ENCODE results near the gene KIAA1958.

KIAA1958 gene

GRCh38 chr9:112700085-112700484, 213.5 kb downstream of the KIAA1958 start:
- Histone ChIP-seq H3K4me3 (ENCODE audit: low read length) (no peak overlapping the region), H3K36me3 (ENCODE audit: insufficient read depth, low read length) (peaks cover 29% of the 10 kb centered on the region), H3K4me1 (ENCODE audit: insufficient read depth, low read length) (no peaks in the 10 kb centered on the region), H3K27me3 (ENCODE audit: insufficient read depth, low read length) (no peaks in the 10 kb centered on the region), H3K9me3 (ENCODE audit: low read length) (no peaks in the 10 kb centered on the region), H2AFZ (ENCODE audit: low read depth, low read length) (no peak overlapping the region)

DNA sequence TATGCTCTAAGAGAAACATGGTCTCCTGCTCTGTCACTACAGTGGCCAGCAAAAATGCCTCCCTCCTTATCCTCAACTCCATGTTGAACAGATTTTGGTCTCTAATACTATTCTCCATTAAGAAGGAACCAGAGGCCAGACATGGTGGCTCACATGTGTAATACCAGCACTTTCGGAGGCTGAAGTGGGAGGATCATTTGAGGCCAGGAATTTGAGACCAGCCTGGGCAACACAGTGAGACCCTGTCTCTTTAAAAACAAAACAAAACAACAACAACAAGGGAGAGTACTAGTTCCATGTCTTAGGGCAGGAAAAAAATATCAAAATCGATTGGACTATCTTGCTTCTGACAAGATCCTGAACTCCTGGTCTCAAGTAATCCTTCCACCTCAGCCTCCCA, 216.7 kb downstream of the KIAA1958 start:
- no peaks in the 10 kb centered on the region for H3K27me3 ChIP-seq (ENCODE audit: insufficient read depth, low read length)
- H3K9me3 ChIP-seq (ENCODE audit: low read length): no peaks in the 10 kb centered on the region
- H3K4me3 ChIP-seq (ENCODE audit: low read length): no peak overlapping the region
- H3K4me1 ChIP-seq (ENCODE audit: insufficient read depth, low read length): no peaks in the 10 kb centered on the region
- peaks cover 20% of the 10 kb centered on the region for H3K36me3 ChIP-seq (ENCODE audit: insufficient read depth, low read length)
- H2AFZ ChIP-seq (ENCODE audit: low read depth, low read length): no peak overlapping the region

GRCh38 chr9:112705768-112706427, 219.3 kb downstream of the KIAA1958 start:
- Histone ChIP-seq H3K27me3 (ENCODE audit: insufficient read depth, low read length) (no peaks in the 10 kb centered on the region), H2AFZ (ENCODE audit: low read depth, low read length) (no peak overlapping the region), H3K4me3 (ENCODE audit: low read length) (no peak overlapping the region), H3K4me1 (ENCODE audit: insufficient read depth, low read length) (peaks cover 2% of the 10 kb centered on the region), H3K36me3 (ENCODE audit: insufficient read depth, low read length) (peaks cover 14% of the 10 kb centered on the region), H3K9me3 (ENCODE audit: low read length) (no peaks in the 10 kb centered on the region)

DNA sequence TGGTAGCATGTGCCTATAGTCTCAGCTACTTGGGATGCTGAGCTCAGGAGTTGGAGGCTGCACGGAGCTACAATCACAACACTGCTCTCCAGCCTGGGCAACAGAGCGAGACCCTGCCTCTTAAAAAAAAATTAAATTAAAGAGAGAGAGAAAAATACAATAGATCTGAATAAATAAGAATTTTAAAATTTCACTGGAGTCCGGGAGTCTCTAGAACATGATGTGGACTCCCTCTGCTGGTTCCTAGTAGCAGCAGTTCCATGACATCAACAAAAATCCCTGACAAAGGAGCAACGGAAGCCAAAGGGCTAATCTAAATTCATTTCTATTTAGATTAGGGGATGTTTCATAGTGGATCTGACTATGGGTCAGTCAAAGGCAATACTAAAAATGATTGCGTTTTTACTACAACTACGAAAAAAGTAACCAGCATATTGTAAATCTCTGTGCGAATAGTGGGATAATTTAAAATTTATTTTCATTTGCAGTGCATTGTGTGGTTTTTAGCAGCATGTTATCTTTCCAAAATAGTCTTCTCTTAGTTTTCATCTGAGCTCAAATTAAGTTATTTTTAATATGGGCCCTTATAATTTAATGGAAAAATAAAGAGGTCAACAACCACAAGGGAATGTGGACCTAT, 224.5 kb downstream of the KIAA1958 start:
- no peak overlapping the region for H2AFZ ChIP-seq (ENCODE audit: low read depth, low read length)
- H3K4me1 ChIP-seq (ENCODE audit: insufficient read depth, low read length): peaks cover 4% of the 10 kb centered on the region
- H3K9me3 ChIP-seq (ENCODE audit: low read length): peaks cover 2% of the 10 kb centered on the region
- H3K4me3 ChIP-seq (ENCODE audit: low read length): no peak overlapping the region
- no peaks in the 10 kb centered on the region for H3K27me3 ChIP-seq (ENCODE audit: insufficient read depth, low read length)
- peaks cover 20% of the 10 kb centered on the region for H3K36me3 ChIP-seq (ENCODE audit: insufficient read depth, low read length)

GRCh38 chr9:112712678-112713077, 226.1 kb downstream of the KIAA1958 start:
- H3K36me3 ChIP-seq (ENCODE audit: insufficient read depth, low read length): peaks cover 22% of the 10 kb centered on the region
- H3K4me1 ChIP-seq (ENCODE audit: insufficient read depth, low read length): peaks cover 4% of the 10 kb centered on the region
- no peaks in the 10 kb centered on the region for H3K27me3 ChIP-seq (ENCODE audit: insufficient read depth, low read length)
- no peak overlapping the region for H3K4me3 ChIP-seq (ENCODE audit: low read length)
- H2AFZ ChIP-seq (ENCODE audit: low read depth, low read length): no peak overlapping the region
- peaks cover 2% of the 10 kb centered on the region for H3K9me3 ChIP-seq (ENCODE audit: low read length)

GRCh38 chr9:112717661-112718331, 231.2 kb downstream of the KIAA1958 start, which contains the start of gene INIP:
INIP (minus strand) TSS chr9:112718117; CDS start chr9:112716485, 1,632 bp downstream.
- H3K9me3 ChIP-seq (ENCODE audit: low read length): peaks cover 1% of the 10 kb centered on the region

More at GRCh38 chr9:112717661-112718331, 231.2 kb downstream of the KIAA1958 start, which contains the start of gene INIP:
- H3K36me3 ChIP-seq (ENCODE audit: insufficient read depth, low read length): peaks cover 14% of the 10 kb centered on the region
- no peaks in the 10 kb centered on the region for H3K27me3 ChIP-seq (ENCODE audit: insufficient read depth, low read length)
- H3K4me3 ChIP-seq (ENCODE audit: low read length): peak within 1 kb of the TSS; percentile 91
- H2AFZ ChIP-seq (ENCODE audit: low read depth, low read length): peak within 1 kb of the TSS; percentile 47
- no peaks in the 10 kb centered on the region for H3K4me1 ChIP-seq (ENCODE audit: insufficient read depth, low read length)

Data from neuron (in vitro differentiated cells).